ENCODE data around the gene MYT1. TPM values are rescaled to one million over a fixed set of nuclear protein-coding genes. Genes with fewer than 3 reads are reported as not detected.

The MYT1 gene
- total and polyA plus RNA-seq, 2 of the 13 experiments (the other 11 are each of a cell fraction or from before 2014, with no cell fraction given): 0.58 to 2.5 TPM

DNA sequence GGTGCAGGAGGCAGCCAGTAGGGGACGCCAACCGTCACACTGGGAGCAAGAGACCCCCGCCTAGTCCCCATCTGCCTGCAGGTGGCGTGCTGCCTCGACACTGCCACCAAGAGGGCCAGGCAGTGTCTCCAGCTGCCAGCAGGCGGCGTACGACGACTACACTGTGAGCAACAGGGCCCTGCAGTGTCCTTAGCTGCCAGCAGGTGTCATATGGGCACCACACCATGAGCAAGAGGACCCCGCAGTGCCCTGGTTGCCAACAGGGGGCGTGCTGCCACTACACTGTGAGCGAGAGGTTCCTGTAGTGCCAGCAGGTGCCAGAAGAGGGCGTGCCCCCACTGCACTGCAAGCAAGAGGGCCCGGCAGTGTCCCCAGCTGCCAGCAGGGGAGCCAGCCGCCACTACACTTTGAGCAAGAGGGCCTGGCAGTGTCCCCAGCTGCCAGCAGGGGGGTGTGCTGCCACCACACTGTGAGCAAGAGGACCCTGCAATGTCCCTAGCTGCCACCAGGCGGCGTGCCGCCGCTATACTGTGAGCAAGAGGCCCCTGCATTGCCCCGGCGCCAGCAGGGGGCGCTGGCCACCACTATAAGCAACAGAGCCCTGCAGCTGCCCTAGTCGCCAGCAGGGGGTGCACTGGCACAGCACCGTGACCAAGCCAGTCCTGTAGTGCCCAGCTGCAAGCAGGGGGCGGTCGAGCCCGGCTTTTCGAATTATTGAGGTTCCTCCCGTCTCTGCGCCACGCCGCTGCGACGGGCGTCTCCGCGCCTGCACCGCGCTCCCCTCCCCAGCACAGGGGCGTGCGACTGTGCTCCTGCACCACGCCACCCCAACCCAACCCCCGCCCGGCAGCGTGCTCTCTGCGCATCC lies 121.6 kb downstream of the MYT1 start (continued):
- TF ChIP-seq, protein P1, sequence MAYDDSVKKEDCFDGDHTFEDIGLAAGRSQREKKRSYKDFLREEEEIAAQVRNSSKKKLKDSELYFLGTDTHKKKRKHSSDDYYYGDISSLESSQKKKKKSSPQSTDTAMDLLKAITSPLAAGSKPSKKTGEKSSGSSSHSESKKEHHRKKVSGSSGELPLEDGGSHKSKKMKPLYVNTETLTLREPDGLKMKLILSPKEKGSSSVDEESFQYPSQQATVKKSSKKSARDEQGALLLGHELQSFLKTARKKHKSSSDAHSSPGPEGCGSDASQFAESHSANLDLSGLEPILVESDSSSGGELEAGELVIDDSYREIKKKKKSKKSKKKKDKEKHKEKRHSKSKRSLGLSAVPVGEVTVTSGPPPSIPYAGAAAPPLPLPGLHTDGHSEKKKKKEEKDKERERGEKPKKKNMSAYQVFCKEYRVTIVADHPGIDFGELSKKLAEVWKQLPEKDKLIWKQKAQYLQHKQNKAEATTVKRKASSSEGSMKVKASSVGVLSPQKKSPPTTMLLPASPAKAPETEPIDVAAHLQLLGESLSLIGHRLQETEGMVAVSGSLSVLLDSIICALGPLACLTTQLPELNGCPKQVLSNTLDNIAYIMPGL (CRISPR knock-in tag; IDR thresholded peaks at IDR 0.05; ENCODE audit: borderline replicate concordance in 1 of 2, low read depth in 1 of 2): peak; percentile 92 to 97
- peak; percentile 33; the same call in 1 of the 2 replicates for TF ChIP-seq FOXK1 (CRISPR knock-in tag; IDR thresholded peaks at IDR 0.05; ENCODE audit: borderline replicate concordance, low read depth)
- peak; percentile 58; the same call in 1 of the 2 replicates for TF ChIP-seq ZNF501 (CRISPR knock-in tag; IDR thresholded peaks at IDR 0.05)
- peak; percentile 62; the same call in 1 of the 2 replicates for TF ChIP-seq ZNF343 (CRISPR knock-in tag; IDR thresholded peaks at IDR 0.05)
- peak; percentile 99 for TF ChIP-seq PRPF4 (IDR thresholded peaks at IDR 0.05; ENCODE audit: low read depth, low read length, poor library complexity, severe bottlenecking)
- TF ChIP-seq, protein P2, sequence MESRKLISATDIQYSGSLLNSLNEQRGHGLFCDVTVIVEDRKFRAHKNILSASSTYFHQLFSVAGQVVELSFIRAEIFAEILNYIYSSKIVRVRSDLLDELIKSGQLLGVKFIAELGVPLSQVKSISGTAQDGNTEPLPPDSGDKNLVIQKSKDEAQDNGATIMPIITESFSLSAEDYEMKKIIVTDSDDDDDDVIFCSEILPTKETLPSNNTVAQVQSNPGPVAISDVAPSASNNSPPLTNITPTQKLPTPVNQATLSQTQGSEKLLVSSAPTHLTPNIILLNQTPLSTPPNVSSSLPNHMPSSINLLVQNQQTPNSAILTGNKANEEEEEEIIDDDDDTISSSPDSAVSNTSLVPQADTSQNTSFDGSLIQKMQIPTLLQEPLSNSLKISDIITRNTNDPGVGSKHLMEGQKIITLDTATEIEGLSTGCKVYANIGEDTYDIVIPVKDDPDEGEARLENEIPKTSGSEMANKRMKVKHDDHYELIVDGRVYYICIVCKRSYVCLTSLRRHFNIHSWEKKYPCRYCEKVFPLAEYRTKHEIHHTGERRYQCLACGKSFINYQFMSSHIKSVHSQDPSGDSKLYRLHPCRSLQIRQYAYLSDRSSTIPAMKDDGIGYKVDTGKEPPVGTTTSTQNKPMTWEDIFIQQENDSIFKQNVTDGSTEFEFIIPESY (CRISPR knock-in tag; IDR thresholded peaks at IDR 0.05): peak; percentile 99
- 0 out of 2 replicates have a peak, but pooled peaks have one; percentile 44 for TF ChIP-seq SP4 (CRISPR knock-in tag; IDR thresholded peaks at IDR 0.05)
- TF ChIP-seq ZBTB38 (CRISPR knock-in tag; IDR thresholded peaks at IDR 0.05): peak; percentile 9; the same call in 1 of the 2 replicates
- TF ChIP-seq, protein P3, sequence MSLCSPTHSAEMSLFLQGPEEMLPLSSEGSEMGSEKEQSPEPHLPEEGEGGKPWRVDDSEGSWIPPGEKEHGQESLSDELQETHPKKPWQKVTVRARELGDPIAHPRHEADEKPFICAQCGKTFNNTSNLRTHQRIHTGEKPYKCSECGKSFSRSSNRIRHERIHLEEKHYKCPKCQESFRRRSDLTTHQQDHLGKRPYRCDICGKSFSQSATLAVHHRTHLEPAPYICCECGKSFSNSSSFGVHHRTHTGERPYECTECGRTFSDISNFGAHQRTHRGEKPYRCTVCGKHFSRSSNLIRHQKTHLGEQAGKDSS (CRISPR knock-in tag; IDR thresholded peaks at IDR 0.05; ENCODE audit: borderline replicate concordance, low read depth): peak; percentile 24; the same call in 1 of the 2 replicates
- peak; percentile 83; the same call in 1 of the 2 replicates for TF ChIP-seq CHD4 (IDR thresholded peaks at IDR 0.05; ENCODE audit: borderline replicate concordance, low read length)
- TF ChIP-seq HNRNPL (IDR thresholded peaks at IDR 0.05; ENCODE audit: low read depth, low read length): peak; percentile 84
- TF ChIP-seq ZNF670 (CRISPR knock-in tag; IDR thresholded peaks at IDR 0.05; ENCODE audit: borderline replicate concordance): peak; percentile 48; the same call in 1 of the 2 replicates
- peak; percentile 34; the same call in 1 of the 2 replicates for TF ChIP-seq ZNF770 (CRISPR knock-in tag; IDR thresholded peaks at IDR 0.05)
- peak; percentile 65 for TF ChIP-seq ZNF574 (CRISPR knock-in tag; IDR thresholded peaks at IDR 0.05)
- peak; percentile 37 for TF ChIP-seq AGO2 (optimal IDR thresholded peaks at IDR 0.05; ENCODE audit: low read depth, low read length)
- peak; percentile 63; the same call in 1 of the 2 replicates for TF ChIP-seq POGZ (CRISPR knock-in tag; IDR thresholded peaks at IDR 0.05)
- TF ChIP-seq KDM3A (CRISPR knock-in tag; IDR thresholded peaks at IDR 0.05; ENCODE audit: low read depth): peak; percentile 69; the same call in 1 of the 2 replicates

All from HepG2 (cell line).